GM19351 (cell line): ENCODE results near the gene C9orf78.

Experiments used
- ATAC-seq: cut with Tn5 transposase; IDR thresholded peaks from one replicate; pipeline ENCODE4 v1.9.1; 2021; ENCODE audit warnings: mild to moderate bottlenecking, moderate library complexity; ENCODE audit not compliant: unreplicated experiment

Gene C9orf78

DNA sequence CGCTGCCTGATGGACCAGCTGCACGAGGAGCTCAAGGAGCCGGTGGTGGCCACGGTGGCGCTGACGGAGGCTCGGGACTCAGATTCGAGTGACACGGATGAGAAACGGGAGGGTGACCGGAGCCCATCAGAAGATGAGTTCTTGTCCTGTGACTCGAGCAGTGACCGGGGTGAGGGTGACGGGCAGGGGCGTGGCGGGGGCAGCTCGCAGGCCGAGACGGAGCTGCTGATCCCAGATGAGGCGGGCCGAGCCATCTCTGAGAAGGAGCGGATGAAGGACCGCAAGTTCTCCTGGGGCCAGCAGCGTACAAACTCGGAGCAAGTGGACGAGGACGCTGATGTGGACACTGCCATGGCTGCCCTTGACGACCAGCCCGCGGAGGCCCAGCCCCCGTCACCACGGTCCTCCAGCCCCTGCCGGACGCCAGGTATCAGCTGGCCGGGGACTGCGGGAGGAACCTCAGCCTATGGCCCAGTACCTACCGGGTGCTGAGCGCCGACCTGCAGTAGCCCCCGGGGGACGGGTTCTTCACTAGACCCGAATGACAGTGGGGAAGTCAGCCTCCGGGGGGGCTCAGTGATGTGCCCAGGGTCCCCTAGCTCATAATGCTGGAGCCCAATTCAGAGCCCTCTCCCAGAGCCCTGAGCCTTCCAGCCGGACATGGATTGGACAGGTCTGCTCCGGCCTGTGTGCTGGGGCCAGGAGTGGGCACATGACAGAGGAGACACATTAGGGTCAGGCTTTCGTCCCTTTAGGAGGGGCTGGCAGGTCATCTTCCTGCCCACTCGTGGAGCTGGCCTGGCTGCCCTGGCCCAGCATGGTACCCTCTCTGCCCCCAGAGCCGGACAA, 33.2 kb upstream of the C9orf78 start:
- no peak for ATAC-seq

GRCh38 chr9:129867136-129868022, 32.3 kb upstream of the C9orf78 start:
- no peak for ATAC-seq

GRCh38 chr9:129866394-129867135, 31.5 kb upstream of the C9orf78 start:
- ATAC-seq: no peak

GRCh38 chr9:129865668-129866320, 30.7 kb upstream of the C9orf78 start:
- ATAC-seq: no peak

GRCh38 chr9:129864991-129865647, 30.0 kb upstream of the C9orf78 start:
- ATAC-seq: no peak

GRCh38 chr9:129863059-129863690, 28.1 kb upstream of the C9orf78 start:
- ATAC-seq: no peak

- no peak for ATAC-seq
These were observed 26.4 kb upstream of the C9orf78 start for GRCh38 chr9:129861447-129861827.

DNA sequence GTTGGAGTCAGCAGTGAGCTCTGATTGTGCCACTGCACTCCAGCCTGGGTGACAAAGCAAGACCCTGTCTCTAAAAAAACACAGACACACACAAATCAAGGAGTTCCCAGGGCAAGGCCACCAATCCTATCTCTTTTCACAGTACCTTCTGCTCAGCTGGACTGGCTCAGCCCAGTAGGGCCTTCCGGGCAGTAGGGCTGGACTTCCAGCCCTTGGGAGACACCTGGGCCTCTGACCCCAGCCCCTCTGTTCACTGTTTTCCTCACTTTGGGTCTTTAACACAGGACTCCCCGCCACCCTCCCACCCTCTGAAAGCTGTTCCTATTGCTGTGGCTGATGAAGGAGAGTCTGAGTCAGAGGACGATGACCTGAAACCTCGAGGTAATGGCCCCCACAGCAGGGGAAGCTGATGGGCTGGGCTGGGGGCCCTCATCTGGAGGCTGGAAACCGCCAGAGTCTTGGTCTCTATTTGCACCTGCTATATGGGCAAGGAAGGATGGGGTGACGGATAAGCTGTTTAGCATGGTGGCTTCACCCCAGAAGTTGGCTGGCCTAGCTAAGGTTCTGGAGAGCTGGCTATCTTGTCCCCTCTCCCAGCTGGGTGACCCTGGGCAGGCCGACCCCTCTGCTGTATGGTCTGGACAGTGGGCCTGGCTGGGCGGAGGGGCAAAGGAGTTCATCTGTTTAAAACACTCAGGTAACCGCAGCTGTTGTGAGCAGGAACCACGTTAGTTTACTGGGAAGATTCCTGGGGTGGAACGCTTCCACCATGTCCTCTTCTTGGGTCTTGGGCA, 25.8 kb upstream of the C9orf78 start:
- ATAC-seq: no peak

GRCh38 chr9:129858167-129858962, 23.3 kb upstream of the C9orf78 start:
- ATAC-seq: no peak

DNA sequence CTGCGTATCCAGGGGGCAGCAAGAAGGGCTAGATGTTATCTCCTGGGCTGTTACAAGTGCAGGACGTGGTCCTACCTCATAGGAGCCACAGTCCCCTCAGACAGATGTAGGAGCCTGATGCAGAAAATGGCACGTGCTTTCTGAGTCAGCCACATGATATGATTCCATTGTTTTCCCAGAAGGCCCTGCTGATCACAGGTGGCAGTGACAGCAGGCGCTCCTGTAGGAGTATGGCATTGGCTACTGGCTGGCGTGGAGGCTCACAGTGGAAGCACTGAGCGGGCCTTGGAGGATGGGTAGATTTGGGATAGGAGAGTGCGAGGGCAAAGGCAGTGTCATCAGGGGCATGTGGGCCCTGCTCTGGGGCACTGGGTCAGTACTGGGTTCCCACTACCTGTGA, 22.1 kb upstream of the C9orf78 start:
- no peak for ATAC-seq

GRCh38 chr9:129854588-129855110, 19.6 kb upstream of the C9orf78 start:
- no peak for ATAC-seq

- no peak for ATAC-seq
These were observed 18.5 kb upstream of the C9orf78 start for GRCh38 chr9:129853614-129854013.

DNA sequence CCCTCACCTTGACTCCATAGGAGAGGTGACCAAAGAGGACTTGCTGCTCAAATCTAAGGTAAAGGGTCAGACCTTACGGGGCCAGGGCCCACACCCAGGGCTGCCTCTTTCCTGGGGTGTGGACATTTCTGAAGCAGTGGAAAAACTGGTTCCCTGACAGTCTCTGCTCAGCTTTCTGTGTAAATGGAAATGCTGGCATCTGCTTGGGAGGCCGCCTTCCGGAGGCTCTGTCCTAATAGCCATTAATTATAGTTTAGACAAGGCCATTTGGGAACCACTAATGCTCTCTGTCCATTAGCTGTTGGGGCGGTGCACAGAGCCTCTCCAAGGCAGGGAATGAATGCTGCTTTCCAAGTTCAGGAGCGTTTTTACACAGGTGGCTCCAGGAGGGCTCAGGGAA, 17.5 kb upstream of the C9orf78 start:
- ATAC-seq: no peak

DNA sequence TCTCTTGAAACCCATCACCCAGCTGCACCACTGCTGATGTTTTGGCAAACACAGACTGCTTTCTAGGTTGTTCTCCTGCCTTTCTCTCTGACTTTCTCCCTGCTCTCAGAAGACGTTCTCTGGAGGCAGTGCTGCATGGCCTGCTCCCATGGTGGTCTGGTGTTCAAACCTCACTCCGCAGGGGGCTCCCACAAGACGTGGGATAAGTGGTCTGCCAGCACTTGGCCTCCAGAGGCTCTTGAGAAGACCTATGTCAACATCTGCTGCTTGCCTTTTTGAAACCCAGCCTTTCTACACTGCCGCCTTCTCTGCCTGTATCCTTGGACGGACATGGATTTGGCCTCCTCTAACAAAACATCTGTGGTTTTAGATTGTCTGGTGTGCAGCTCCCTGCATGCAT, 16.7 kb upstream of the C9orf78 start:
- no peak for ATAC-seq

GRCh38 chr9:129850821-129851550, 15.9 kb upstream of the C9orf78 start:
- no peak for ATAC-seq

DNA sequence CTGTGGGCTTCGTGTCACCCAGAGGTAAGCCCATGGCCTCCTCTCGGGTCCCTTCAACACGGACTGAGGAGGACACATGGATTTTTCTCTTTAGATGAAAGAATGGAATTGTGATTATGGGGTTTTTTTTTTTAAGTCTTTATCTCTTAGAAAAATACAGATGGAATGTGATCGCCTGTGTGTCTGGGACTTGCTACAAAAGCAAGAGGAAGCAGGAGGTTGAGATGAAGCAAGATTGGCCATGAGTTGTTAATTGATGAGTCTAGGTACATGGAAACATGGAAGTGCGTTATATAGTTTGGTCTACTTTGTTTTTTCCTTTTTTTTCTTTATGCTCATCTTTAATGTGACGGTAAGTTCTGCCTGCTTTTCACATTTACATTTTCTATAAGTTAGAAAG, 14.8 kb upstream of the C9orf78 start:
- ATAC-seq: no peak

- ATAC-seq: no peak
These were observed 13.8 kb upstream of the C9orf78 start for GRCh38 chr9:129848712-129849441.
